HG02588 (cell line): Measurements from ENCODE around the gene NCK2.
A peak's percentile ranks its signal among the peaks of the same experiment; 100 is the strongest.

ENCODE experiments used
- ATAC-seq: cut with Tn5 transposase; IDR thresholded peaks from one replicate; pipeline ENCODE4 v1.9.1; 2021; ENCODE audit warnings: mild to moderate bottlenecking, moderate library complexity; ENCODE audit not compliant: unreplicated experiment

NCK2 gene

DNA sequence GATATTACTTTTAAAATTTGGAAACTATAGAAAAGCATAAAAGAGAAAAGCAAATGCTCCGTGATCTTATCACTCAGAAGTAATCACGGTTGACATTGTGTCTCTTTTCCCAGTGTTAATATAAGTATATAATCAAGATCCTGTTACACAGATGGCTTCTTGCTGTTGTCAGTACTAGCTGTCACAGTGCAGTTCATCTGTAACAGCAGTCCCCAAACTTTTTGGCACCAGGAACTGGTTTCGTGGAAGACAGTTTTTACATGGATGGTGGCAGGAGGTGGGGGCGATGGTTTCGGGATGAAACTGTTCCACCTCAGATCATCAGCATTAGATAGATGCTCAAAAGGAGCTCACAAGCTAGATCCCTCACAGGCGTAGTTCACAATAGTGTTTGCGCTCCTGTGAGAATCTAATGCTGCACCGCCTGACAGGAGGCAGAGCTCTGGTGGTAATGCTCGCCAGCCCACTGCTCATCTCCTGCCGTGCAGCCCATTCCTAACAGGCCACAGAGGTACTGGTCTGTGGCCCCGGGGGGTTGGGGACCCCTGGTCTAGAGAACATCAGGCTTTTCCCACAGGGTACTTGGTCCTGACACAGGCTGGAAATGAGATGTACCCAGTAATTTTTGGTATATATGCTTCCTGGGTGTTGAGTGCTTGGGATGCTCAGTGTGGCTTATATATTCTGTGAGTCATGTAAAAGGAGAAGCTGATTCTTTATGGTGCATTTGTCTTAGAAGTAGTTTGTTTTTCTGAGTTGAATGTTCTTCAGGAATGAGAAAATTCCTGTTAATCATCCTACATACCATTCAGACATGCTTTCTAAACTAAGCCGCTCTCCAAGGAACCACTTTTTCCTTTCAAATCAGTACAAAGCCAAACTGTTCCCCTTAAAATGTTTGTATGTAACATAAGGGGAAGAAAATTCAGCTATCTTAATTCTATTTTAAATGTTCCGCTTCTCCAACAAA lies 121.8 kb downstream of the NCK2 start:
- ATAC-seq: no peak

DNA sequence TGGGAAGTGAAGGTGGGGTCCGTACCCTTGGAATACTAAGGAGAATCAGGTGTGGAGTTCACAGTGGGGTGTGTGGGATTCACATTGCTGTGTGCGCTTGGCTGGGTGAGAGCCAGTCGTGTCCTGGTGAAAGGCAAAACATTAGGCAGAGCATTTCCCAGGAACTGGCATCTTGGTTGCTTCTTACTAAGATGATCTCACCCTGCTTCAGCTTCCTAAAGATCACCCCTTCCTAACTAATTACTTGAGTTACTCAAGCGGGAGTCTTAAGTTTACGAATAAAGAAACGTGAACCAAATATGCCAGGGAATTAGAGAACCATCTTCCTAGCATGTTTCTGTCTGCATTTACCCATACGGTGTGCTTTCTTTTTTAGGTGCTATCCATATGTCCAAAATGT lies 122.9 kb downstream of the NCK2 start:
- ATAC-seq: no peak

DNA sequence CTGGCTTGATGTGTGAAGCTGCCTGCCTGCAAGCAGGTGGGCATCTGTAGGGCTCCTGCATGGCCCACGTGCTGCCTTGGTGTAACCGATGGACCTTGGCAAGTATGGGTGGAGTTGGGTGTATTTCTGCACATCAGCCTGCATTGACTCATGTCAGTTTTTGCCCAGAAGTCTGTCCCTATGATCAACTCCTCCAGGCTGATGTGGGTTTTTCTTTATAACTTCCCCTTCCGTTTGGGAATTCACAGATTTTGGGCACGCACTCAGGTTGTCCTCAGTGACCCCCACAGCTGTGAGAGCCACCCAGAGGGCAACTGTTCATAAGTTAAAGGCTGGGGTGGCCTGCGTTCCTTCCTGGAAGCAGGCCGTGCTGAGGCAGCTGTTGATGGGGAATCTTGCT lies 123.3 kb downstream of the NCK2 start:
- ATAC-seq: no peak

DNA sequence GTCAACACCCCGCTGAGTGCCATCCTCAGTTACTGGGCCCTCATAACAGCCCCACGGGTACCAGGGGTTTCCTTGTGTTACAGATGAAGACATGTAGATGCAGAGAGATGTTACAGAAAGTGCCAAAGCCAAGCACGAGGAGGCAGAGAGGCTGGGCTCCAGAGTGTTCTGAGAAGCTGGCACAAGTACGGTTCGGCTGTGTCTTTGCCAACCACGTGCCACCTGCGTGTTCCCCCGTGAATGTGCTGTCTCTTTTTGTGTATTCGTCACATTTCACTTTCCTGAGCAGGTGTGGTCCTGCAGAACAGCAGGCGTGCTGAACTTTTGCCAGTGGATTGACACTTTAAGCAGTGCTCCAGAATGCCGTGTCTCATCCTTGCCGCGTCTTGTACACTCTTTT lies 124.6 kb downstream of the NCK2 start:
- ATAC-seq: no peak

DNA sequence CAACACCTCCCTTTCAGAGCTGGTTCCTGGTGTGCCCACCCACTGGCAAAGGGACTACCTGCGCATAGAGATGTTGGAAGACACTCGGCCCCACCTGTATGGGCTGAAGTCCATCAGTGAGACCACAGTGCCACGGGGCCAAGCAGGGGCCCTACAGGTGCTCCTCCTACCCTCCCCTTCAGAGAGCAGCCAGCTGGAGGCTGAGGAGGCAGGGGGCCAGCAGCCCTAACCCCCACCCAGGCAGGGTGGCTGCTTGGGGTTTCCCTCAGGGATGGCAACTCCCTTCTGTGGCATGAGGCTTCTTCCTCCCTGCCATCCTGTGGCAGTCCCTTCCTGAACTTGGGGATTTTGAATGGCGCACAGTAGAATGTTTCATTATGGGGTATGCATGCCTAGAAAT lies 125.3 kb downstream of the NCK2 start:
- ATAC-seq: no peak

DNA sequence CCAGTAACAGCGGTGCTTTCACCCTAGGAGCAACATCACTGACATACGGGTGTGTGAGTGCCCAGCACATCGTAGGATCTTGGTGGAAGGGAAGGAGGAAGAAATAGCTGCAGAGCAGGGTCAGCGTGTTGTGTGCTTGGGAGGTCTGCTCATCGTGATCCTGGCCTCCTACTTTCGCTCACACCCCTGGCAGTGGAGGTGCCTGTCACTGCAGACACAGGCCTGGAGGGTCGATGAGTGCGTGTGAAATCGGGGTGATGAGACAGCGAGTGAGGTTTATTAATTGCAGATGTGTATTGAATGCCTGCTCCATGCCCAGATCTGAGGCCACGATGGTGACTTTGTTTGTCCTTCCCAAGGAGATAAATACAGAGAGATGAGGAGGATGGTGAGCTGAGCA lies 126.1 kb downstream of the NCK2 start:
- no peak for ATAC-seq

DNA sequence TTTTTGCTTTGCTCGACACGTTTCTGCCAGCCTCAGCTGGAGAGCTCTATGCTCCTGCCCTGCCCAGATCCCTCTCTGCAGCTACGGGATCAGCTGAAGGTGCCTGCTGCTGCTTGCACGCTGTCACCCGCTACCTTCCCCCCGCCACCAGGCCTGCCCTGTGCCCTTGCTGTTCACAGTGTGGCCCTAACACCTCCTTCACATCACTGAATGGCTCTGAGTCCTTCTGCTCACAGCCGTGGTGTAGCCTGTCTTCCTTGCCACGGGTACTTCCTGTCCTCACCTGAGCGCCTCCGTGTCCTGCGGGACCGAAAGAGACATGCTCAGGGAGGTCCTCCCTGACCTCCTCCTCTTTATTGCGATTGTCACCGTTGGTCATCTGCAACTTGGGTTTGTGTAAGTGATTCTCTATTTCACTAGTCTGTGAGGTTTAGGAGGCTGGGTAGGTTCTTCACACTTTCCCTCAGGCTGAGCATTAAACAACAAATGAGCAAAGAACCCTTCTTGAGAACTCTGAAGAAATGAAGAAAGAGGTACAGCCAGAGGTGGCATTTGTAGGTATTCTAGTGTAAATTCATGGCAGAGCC lies 127.5 kb downstream of the NCK2 start:
- ATAC-seq: no peak

DNA sequence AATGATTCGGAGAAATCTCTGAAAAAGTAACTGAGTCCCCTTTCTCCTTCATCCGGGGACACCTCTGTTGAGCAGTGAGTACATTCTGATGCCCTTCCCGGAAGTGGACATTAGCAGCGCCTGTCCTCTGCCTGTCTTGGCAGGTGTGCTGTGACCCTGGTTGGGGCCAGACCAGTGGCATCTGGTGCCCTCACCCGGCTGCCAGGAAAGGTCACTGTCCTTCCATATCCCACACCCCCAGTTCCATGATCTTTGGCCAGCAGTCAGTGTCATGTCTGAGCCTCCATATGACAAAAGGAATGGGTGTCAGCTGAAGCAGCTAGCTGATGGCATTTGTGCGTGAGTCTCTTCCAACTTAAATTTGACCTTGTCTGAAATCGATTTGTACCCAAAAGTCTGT lies 128.1 kb downstream of the NCK2 start:
- no peak for ATAC-seq

GRCh38 chr2:105873281-105873680 lies 128.6 kb downstream of the NCK2 start:
- ATAC-seq: peak; percentile 21

- ATAC-seq: peak; percentile 95
These were observed 129.0 kb downstream of the NCK2 start for GRCh38 chr2:105873721-105874120.

DNA sequence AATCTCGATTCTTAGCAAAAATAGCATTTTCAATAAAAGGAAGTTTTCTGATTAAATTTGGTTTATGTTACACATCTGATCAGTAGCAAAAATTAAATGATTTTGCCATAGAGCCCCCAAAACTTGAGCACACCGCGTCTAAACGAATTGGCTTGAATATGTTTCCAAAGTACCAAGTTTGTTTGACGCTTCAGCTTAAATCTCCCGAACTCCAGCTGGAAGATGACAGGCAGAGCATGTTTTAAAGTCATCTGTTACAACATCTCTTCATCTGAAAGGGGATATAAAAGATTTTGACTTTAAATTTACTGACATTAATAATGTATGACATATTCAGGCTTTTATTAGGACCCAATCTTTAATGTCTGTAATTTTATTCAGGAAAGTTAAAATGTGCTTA lies 129.8 kb downstream of the NCK2 start:
- no peak for ATAC-seq

GRCh38 chr2:105875241-105875640 lies 130.5 kb downstream of the NCK2 start:
- no peak for ATAC-seq

DNA sequence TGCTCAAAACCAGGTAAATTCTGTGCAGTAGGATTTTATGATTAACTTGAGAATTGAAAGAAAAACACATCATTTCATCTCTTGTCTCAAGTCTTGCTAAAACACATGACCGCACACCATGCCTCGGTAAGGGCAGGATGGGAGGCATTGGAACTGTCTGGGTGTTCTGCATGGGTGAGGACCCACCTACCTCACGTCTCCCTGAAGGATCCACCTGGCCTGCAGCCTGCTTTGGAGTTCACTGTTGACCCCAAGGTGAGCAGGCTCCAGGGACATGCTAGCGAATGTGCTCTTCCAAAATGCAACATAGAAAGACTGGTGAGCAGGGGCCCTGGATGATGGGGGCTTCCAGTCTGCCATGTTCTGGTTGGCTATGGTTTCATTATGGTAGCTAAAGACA lies 131.5 kb downstream of the NCK2 start:
- ATAC-seq: no peak

GRCh38 chr2:105877945-105878344 lies 133.2 kb downstream of the NCK2 start:
- ATAC-seq: no peak

DNA sequence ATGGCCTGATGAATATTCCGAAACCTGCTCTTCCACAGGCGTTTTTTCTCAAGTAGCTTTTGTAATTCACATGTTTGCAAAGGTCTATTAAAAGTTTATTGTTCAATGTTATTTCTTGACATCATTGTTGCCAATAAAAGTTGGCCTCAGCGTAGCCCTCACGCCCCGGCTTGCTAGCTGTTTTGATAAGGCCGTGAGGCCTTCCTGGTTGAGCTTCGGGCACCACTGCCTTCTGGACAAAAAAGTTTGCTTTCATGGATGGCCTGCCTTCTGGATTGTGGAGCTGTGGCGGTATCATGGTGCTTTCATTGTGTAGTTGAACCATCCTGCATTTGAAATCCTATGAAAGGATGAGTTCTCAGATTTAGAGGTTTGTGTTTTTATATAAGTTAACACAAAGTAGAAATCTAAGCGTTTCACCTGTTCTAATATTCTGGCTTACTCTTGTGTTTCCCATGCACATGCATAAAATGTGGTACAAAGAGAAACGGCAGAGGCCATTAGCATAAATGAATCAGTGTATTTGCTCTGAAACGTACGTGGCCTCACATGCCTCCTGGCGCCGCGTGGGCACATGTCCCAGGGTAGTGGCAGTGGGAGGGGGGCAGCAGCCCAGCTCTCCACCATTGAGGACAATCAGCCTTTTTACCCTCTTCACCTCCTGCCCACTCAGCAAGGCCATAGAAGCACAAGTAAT lies 134.5 kb downstream of the NCK2 start:
- ATAC-seq: no peak

DNA sequence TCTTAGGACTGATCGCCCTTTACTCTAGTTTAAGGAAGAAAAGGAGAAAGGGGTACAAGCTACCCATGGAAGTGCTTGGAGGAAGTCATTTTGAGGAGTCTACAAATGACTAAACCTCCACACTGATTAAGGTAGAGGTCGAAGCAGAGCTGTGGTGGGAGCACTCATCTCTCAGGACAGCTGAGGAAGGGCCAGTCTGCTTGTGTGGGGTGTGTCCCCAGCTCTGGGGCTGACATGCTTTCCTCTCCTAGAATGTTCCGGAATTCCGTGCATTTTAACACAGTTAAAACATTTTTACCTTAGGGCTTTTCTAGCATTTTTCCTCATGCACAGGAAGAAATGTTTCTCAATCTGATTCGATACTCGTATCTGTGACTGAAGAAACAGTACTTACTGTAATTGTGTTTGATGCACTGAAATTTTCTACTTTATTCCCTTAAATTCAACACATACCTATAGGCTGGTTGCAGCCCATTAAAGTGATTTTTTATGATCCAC lies 135.1 kb downstream of the NCK2 start:
- no peak for ATAC-seq

GRCh38 chr2:105880637-105881036 lies 135.9 kb downstream of the NCK2 start:
- ATAC-seq: no peak

DNA sequence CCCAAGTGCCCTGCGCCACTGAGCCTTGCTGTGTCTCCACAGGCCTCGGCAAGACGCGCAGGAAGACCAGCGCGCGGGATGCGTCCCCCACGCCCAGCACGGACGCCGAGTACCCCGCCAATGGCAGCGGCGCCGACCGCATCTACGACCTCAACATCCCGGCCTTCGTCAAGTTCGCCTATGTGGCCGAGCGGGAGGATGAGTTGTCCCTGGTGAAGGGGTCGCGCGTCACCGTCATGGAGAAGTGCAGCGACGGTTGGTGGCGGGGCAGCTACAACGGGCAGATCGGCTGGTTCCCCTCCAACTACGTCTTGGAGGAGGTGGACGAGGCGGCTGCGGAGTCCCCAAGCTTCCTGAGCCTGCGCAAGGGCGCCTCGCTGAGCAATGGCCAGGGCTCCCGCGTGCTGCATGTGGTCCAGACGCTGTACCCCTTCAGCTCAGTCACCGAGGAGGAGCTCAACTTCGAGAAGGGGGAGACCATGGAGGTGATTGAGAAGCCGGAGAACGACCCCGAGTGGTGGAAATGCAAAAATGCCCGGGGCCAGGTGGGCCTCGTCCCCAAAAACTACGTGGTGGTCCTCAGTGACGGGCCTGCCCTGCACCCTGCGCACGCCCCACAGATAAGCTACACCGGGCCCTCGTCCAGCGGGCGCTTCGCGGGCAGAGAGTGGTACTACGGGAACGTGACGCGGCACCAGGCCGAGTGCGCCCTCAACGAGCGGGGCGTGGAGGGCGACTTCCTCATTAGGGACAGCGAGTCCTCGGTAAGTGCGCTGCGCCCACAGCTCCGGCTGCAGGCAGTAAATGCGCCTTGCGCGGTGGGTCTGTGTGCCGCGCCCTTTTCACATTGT lies 136.8 kb downstream of the NCK2 start:
- no peak for ATAC-seq

DNA sequence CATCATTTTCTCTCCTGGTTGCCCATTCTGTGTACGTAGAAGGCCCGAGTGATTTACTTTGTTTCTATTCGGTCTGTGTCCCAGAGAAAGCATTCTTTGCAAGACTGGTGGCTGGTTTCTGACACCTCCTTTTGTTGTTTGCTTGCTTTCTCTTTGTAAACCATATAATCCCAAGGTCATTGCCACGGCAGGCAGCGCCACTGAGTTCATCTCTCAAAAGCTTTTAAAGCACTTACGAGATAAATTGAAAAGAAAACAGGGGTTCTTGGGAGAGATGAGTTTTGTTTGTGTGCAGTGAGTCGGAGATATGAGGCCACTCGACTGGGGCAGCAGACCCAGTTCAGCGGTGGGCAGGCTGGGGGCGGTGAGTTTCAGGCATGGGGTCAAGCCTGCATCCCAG lies 137.6 kb downstream of the NCK2 start:
- no peak for ATAC-seq

GRCh38 chr2:105882920-105883435 lies 138.3 kb downstream of the NCK2 start:
- ATAC-seq: no peak
